ENCODE data around the gene ZMYND8. TPM values are rescaled to one million over a fixed set of nuclear protein-coding genes. Genes with fewer than 3 reads are reported as not detected.
A peak's percentile ranks its signal among the peaks of the same experiment; 100 is the strongest.

The ZMYND8 gene
- total and polyA plus RNA-seq, 2 of the 8 experiments (the other 6 are each of a cell fraction or from before 2014, with no cell fraction given): 50.5 to 163 TPM

GRCh38 chr20:47400685-47401084, 44.2 kb upstream of the ZMYND8 start:
- Histone ChIP-seq H3K4me2 (ENCODE audit: insufficient read depth in 1 of 2, low read depth in 2 of 2, low read length in 2 of 2) (no peak overlapping the region), H3K23ac (ENCODE audit: insufficient read length) (no peak overlapping the region), H3K9me3 (ENCODE audit: insufficient read depth in 2 of 2, low read depth in 1 of 2, low read length in 1 of 2) (no peaks in the 10 kb centered on the region), H3K14ac (ENCODE audit: insufficient read length) (no peak overlapping the region), H4K20me1 (replicated peaks in 1 of 2; ENCODE audit: control insufficient read depth in 1 of 2, insufficient read depth in 2 of 2, low read length in 2 of 2) (no peaks in the 10 kb centered on the region), H3K4me3 (ENCODE audit: extremely low read depth in 1 of 4, insufficient read depth in 2 of 4, low read depth in 3 of 4, low read length in 4 of 4) (no peak overlapping the region), H4K91ac (replicated peaks; ENCODE audit: insufficient read length, low read length) (no peak overlapping the region), H2AK5ac (ENCODE audit: low read depth, low read length) (no peak overlapping the region), H2AFZ (ENCODE audit: low read length) (no peak overlapping the region), H2BK120ac (replicated peaks; ENCODE audit: low read depth, low read length) (no peak overlapping the region), H3K79me2 (ENCODE audit: control insufficient read depth in 1 of 2, insufficient read depth in 2 of 2, low read length in 2 of 2) (no peaks in the 10 kb centered on the region), H3K36me3 (ENCODE audit: control insufficient read depth in 2 of 4, insufficient read depth in 4 of 4, low read length in 3 of 4) (no peaks in the 10 kb centered on the region), H3K4ac (replicated peaks; ENCODE audit: insufficient read length, low read depth, low read length) (no peak overlapping the region), H3K56ac (replicated peaks; ENCODE audit: insufficient read length, low read depth, low read length) (no peak overlapping the region), H2BK20ac (ENCODE audit: low read length) (no peak overlapping the region), H3K79me1 (ENCODE audit: low read depth, low read length) (no peaks in the 10 kb centered on the region), H3K23me2 (ENCODE audit: low read depth, low read length) (no peaks in the 10 kb centered on the region), H4K8ac (ENCODE audit: extremely low read depth, insufficient read depth, low read length) (no peak overlapping the region), H2BK12ac (ENCODE audit: low read depth, low read length) (no peak overlapping the region), H3K4me1 (replicated peaks in 1 of 4; ENCODE audit: control insufficient read depth in 3 of 4, insufficient read depth in 4 of 4, low read length in 3 of 4) (no peaks in the 10 kb centered on the region), H3K27ac (ENCODE audit: low read depth, low read length) (no peak overlapping the region), H2BK5ac (ENCODE audit: low read depth, low read length) (no peak overlapping the region), H3K9ac (replicated peaks in 1 of 4; ENCODE audit: extremely low read depth in 1 of 4, low read depth in 3 of 4, low read length in 3 of 4) (no peak overlapping the region), H4K5ac (ENCODE audit: insufficient read length, low read depth, low read length) (no peak overlapping the region), H3K18ac (ENCODE audit: extremely low read depth, low read length) (no peak overlapping the region), H2BK15ac (ENCODE audit: low read length) (no peak overlapping the region), H3K27me3 (replicated peaks in 1 of 4; ENCODE audit: control insufficient read depth in 3 of 4, extremely low read depth in 1 of 4, insufficient read depth in 3 of 4, low read length in 3 of 4) (no peaks in the 10 kb centered on the region)
- DNase-seq (ENCODE audit: low read depth in 1 of 2, low spot score in 2 of 2) (no peak), FAIRE-seq (no peak)
- ChIA-PET CTCF (ENCODE audit: partially characterized antibody) (interaction anchor here (0.6 to 1.6 kb wide), 3 partner anchors 16 to 654 kb away, joined by 3 to 5 read pairs (median 3); no protein-coding TSS in a partner anchor), POLR2A (ENCODE audit: partially characterized antibody) (no interaction called here)
- WGBS, 2 experiments (ENCODE audit: extremely low coverage in 1 of 2, insufficient coverage in 1 of 2, insufficient read length in 1 of 2, insufficient replicate concordance in 2 of 2, low coverage in 1 of 2, low lambda C conversion rate in 2 of 2, missing lambda C conversion rate in 1 of 2): 89% methylated on average over 5 of the region's 5 CpGs; no CpG with 5 or more reads in 1 of the 2 experiments
- 0 out of 2 replicates have a peak, but pooled peaks have one; percentile 34 for TF ChIP-seq CHD2 (IDR thresholded peaks at IDR 0.05; ENCODE audit: low read length)
- no peak for TF ChIP-seq ATF2 (IDR thresholded peaks at IDR 0.05; ENCODE audit: low read length)
- TF ChIP-seq POLR2AphosphoS5 (IDR thresholded peaks at IDR 0.05; ENCODE audit: low read depth, low read length): no peak
- peak; percentile 86 for TF ChIP-seq USF2 (IDR thresholded peaks at IDR 0.05; ENCODE audit: low read length)
- peak; percentile 63; the same call in 1 of the 2 replicates for TF ChIP-seq ATF3 (IDR thresholded peaks at IDR 0.05; ENCODE audit: insufficient read depth, low read depth, low read length)

Measured in H1 (cell line).